Endodermal cell (in vitro differentiated cells): ENCODE data around the gene CADM1. TPM values are rescaled to one million over a fixed set of nuclear protein-coding genes. Genes with fewer than 3 reads are reported as not detected.

Experiments
- DNase-seq: peaks from one replicate; pipeline ENCODE4 v3.0.0-alpha.2; 2017
- H3K27ac ChIP-seq: 2 replicates; pipeline ENCODE4 v1.5.1; 2013; ENCODE audit warnings: mild to moderate bottlenecking, low read depth, low read length, moderate library complexity
- H3K27me3 ChIP-seq: 2 replicates; pipeline ENCODE4 v1.6.1; 2013; ENCODE audit warnings: mild to moderate bottlenecking, low read length, moderate library complexity; ENCODE audit not compliant: insufficient read depth, control insufficient read depth, poor library complexity, severe bottlenecking
- H3K36me3 ChIP-seq: 2 replicates; pipeline ENCODE4 v1.7.0; 2013; ENCODE audit warnings: mild to moderate bottlenecking, low read length, moderate library complexity; ENCODE audit not compliant: control insufficient read depth, insufficient read depth
- H3K4me1 ChIP-seq: one replicate; pipeline ENCODE4 v1.7.0; 2013; ENCODE audit warnings: low read length; ENCODE audit not compliant: control insufficient read depth, insufficient read depth
- H3K4me3 ChIP-seq: 2 replicates; pipeline ENCODE4 v1.5.1; 2013; ENCODE audit warnings: mild to moderate bottlenecking, low read length, moderate library complexity
- H3K9ac ChIP-seq: 2 replicates; pipeline ENCODE4 v1.6.1; 2013; ENCODE audit warnings: mild to moderate bottlenecking, low read length, moderate library complexity; ENCODE audit not compliant: poor library complexity, severe bottlenecking; ENCODE audit errors: extremely low read depth
- H3K9me3 ChIP-seq: 2 replicates; pipeline ENCODE4 v1.6.1; 2013; ENCODE audit warnings: mild to moderate bottlenecking, low read length, moderate library complexity; ENCODE audit not compliant: control insufficient read depth
- H3K27ac Mint-ChIP-seq: 2 replicates; pipeline ENCODE4 v1.8.0; 2020; ENCODE audit warnings: mixed read lengths
- H3K27me3 Mint-ChIP-seq: 2 replicates; pipeline ENCODE4 v1.8.0; 2021; ENCODE audit warnings: mild to moderate bottlenecking, mixed read lengths; ENCODE audit not compliant: insufficient read depth
- H3K36me3 Mint-ChIP-seq: 2 replicates; pipeline ENCODE4 v1.8.0; 2020; ENCODE audit warnings: low read depth, mixed read lengths
- H3K4me1 Mint-ChIP-seq: 2 replicates; pipeline ENCODE4 v1.8.0; 2020; ENCODE audit warnings: mixed read lengths
- H3K4me3 Mint-ChIP-seq: 2 replicates; pipeline ENCODE4 v1.8.0; 2020; ENCODE audit warnings: mild to moderate bottlenecking, moderate library complexity, mixed read lengths
- H3K9me3 Mint-ChIP-seq: 2 replicates; pipeline ENCODE4 v1.8.0; 2020; ENCODE audit warnings: mild to moderate bottlenecking, mixed read lengths
- WGBS, 2 experiments: methylation state at CpG; one replicate each; pipeline versions ENCODE4 v1.1.5 to v1.1.7; 2013; ENCODE audit warnings: missing lambda C conversion rate in 2 of 2, mixed read lengths in 1 of 2; ENCODE audit not compliant: insufficient coverage in 1 of 2, insufficient read length in 1 of 2; 5-methylcytosine and 5-hydroxymethylcytosine counted together
- total RNA-seq, 2 donors: library from RNA; stranded (reverse); fragmentation: NEBNext Ultra II Directional in 1 of 2; extraction: Animal tissue kit (Norgen Biotek cat#: 25700) in 1 of 2; gene quantifications; 2 replicates in 1 of 2; 3 replicates in 1 of 2; pipeline ENCODE4 v1.2.1, GENCODE V29; 2021
- TF ChIP-seq, protein P1 (sequence below): fragments of 200-600 bp; sonication (generic); conservative IDR thresholded peaks from 2 replicates; pipeline ENCODE4 v1.5.0; 2021; ENCODE audit warnings: antibody characterized with exemption, mild to moderate bottlenecking

The CADM1 gene
- total RNA-seq, 2 donors from 2014 or later = 76.3 to 88.2 TPM

DNA sequence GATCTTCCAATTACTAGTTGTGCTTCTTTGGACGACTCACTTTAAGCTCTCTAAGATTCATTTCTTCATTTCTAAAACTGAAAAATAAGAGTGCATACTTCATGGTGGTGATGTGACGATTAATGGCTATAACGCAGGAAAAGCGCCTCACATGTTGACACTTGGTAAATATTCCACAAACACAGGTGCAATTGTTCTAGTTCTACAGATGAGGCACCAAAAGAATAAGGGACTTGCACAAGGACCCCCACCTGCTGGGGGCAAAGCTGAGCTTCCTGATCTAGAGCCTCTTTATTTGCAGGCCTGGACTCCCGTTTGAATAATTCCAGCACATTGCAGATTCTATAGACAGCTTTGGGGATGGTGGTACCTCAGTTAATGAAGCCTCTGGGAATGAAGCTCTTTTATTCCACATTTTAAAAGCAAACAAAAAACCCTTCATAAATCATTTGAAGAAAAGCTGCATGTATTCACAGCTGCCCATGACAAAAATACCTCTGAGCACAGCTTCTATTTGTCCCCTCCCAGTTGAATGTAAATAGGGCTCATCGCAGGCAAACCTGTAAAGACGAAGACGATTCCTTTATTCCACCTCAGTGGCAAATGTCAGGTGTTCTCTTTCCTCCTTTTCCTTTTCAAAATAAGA is 14.9 kb upstream of the CADM1 start:
- Histone ChIP-seq H3K36me3 (no peaks in the 10 kb centered on the region), H3K4me3 (no peak overlapping the region), H3K9ac (no peak overlapping the region), H3K27ac (no peak overlapping the region), H3K27me3 (peaks cover 18% of the 10 kb centered on the region), H3K4me1 (no peaks in the 10 kb centered on the region), H3K9me3 (no peaks in the 10 kb centered on the region)
- no peak overlapping the region for H3K4me3 Mint-ChIP-seq
- H3K4me1 Mint-ChIP-seq = peaks cover 42% of the 10 kb centered on the region
- no peaks in the 10 kb centered on the region for H3K9me3 Mint-ChIP-seq
- WGBS, 2 experiments = 86 to 87% methylated on average over 7 to 8 of the region's 8 CpGs
- H3K36me3 Mint-ChIP-seq = no peaks in the 10 kb centered on the region
- no peak overlapping the region for H3K27ac Mint-ChIP-seq
- TF ChIP-seq, protein P1, sequence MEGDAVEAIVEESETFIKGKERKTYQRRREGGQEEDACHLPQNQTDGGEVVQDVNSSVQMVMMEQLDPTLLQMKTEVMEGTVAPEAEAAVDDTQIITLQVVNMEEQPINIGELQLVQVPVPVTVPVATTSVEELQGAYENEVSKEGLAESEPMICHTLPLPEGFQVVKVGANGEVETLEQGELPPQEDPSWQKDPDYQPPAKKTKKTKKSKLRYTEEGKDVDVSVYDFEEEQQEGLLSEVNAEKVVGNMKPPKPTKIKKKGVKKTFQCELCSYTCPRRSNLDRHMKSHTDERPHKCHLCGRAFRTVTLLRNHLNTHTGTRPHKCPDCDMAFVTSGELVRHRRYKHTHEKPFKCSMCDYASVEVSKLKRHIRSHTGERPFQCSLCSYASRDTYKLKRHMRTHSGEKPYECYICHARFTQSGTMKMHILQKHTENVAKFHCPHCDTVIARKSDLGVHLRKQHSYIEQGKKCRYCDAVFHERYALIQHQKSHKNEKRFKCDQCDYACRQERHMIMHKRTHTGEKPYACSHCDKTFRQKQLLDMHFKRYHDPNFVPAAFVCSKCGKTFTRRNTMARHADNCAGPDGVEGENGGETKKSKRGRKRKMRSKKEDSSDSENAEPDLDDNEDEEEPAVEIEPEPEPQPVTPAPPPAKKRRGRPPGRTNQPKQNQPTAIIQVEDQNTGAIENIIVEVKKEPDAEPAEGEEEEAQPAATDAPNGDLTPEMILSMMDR = no peak
- H3K27me3 Mint-ChIP-seq = peaks cover 16% of the 10 kb centered on the region
- DNase-seq = peak; percentile 23

DNA sequence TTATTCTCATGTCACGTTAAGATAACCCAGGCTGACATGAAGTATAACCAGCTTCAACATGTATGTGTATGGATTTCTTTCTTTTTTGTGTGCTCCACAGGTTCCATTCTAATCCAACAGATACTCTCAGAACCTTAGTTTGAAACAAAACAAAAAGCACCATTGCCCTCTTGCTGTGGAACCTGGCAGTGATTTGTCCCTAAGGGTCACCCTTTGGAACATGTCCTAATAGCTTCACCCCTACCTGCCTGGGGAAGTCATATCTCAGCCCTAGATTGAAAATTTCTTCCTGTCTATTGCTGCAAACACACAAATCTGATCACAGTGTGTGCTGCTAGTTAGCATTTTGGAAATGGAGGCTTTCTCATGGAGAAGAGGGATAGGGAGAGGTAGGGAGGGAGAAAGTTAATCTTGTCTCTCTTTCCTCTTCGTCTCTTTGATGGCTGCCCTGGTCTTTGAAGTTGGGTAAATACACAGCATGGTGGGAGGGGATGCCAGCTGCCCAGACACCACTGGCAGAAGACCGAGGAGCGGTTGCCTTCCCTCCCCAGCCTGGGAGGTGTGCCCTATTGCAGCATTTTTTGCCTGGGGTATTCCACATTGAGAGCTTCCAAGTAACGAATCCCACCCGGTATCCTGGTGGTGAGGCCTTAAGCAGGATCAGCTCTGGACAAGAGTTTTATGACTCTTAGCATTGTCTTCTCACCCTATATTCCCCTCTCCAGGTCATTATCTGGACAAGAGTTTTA is 11.6 kb upstream of the CADM1 start:
- Mint-ChIP-seq H3K27ac (no peak overlapping the region), H3K4me1 (peaks cover 21% of the 10 kb centered on the region), H3K27me3 (peaks cover 34% of the 10 kb centered on the region), H3K9me3 (no peaks in the 10 kb centered on the region), H3K36me3 (no peaks in the 10 kb centered on the region), H3K4me3 (no peak overlapping the region)
- TF ChIP-seq, protein P1 = peak; percentile 62
- WGBS, 2 experiments = 90 to 92% methylated on average over 4 to 6 of the region's 6 CpGs
- peak; percentile 44 for DNase-seq
- H3K4me3 ChIP-seq = no peak overlapping the region
- no peak overlapping the region for H3K27ac ChIP-seq
- H3K9me3 ChIP-seq = no peaks in the 10 kb centered on the region
- no peak overlapping the region for H3K9ac ChIP-seq
- no peaks in the 10 kb centered on the region for H3K4me1 ChIP-seq
- peaks cover 8% of the 10 kb centered on the region for H3K27me3 ChIP-seq
- H3K36me3 ChIP-seq = no peaks in the 10 kb centered on the region

DNA sequence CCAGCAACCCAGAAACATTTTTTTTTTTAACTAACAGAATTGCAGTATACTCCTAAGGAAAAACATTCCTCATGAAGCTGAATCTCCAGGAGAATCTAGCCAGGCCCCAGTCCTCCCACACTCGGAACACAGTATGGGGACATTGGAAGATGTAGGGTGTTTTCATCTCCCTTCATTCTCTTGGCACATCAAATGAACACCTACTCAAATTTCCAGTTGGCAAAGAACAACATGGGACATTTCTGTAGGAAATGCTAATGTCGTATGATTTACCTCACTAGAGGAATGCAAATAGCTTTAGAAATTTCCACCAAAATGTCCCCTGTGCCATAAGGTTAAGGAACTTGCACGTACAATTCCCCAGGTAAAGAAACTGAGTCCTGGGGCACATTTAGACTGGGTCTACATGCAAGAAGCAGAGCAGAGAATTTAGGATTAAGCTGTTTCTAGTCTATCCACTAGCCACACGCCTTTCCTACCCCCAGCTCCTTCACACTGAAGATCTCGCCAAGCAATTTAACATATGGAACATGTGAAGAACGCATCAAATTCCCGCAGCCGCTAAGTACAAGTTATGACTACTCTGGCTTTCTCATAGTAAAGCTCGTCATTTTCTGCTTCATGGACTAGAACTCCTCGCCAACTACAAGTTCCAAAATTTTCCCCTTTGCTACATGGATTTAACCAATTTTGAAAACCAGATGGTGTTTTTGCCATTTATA is 2.9 kb upstream of the CADM1 start:
- TF ChIP-seq, protein P1 = no peak
- no peaks in the 10 kb centered on the region for H3K9me3 Mint-ChIP-seq
- Histone ChIP-seq H3K36me3 (no peaks in the 10 kb centered on the region), H3K27ac (no peak overlapping the region), H3K4me3 (no peak overlapping the region), H3K9ac (no peak overlapping the region), H3K9me3 (no peaks in the 10 kb centered on the region), H3K27me3 (peaks cover 49% of the 10 kb centered on the region), H3K4me1 (no peaks in the 10 kb centered on the region)
- H3K27ac Mint-ChIP-seq = no peak overlapping the region
- no peak for DNase-seq
- H3K27me3 Mint-ChIP-seq = peaks cover 61% of the 10 kb centered on the region
- 92 to 95% methylated on average over 9 to 10 of the region's 10 CpGs for WGBS, 2 experiments
- H3K4me3 Mint-ChIP-seq = no peak overlapping the region
- H3K4me1 Mint-ChIP-seq = peaks cover 7% of the 10 kb centered on the region
- no peaks in the 10 kb centered on the region for H3K36me3 Mint-ChIP-seq
